ENCODE measurements around the gene UBA52. TPM values are rescaled to one million over a fixed set of nuclear protein-coding genes. Genes with fewer than 3 reads are reported as not detected.
"Not testable (repeated sequence)": the region's sequence is repeated elsewhere in the genome, so short reads cannot be mapped to it uniquely, and the experiment has no call there.

Gene UBA52
- polyA plus RNA-seq (2013, experiment 1 of 2): 1,632 TPM
- 1,662 TPM for polyA plus RNA-seq (2013, experiment 2 of 2)

DNA sequence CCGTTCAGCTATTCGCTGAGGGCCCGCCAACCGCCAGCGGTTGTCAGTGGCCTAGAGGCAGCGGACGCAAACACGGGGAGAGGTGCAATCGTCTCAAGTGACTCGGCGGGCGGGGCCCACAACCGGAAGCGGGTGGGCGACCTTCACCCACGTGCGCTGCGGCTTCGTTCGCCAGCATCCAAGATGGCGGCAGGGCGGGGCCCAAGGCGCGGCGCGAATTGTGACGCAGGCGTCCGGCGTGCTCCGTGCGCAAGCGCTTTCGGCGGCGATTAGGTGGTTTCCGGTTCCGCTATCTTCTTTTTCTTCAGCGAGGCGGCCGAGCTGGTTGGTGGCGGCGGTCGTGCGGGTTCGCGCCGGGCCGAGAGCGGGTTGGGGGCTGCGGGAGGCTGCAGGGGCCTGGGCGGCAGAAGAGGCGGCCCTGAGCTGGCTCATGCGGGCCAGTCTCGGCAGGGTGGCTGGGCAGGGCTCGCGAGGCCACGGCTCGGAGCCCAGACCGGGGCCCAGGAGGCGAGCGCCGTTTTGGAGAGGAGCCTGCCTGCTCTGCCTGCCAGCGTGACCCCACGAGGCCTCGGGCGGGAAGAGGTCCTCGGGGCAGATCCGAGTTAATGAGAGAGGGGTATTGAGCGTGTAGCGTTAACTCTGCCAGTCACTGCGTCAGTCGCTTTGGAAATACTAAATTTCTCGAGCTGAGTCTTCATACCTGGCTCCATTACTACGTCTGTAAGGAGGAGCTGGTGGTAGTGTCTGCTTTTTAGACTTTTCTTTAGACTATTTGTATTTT, at the start of gene UBA52:
Gene UBA52, plus strand, starts transcription at position 294 of the 781 bp plus-strand sequence. CDS start 1,444 bp downstream, outside the sequence.
- no peak within 1 kb of the TSS for H4K8ac ChIP-seq (ENCODE audit: low read depth, low read length)
- H2BK120ac ChIP-seq (ENCODE audit: low read depth, low read length): no peak within 1 kb of the TSS
- peaks cover 19% of the 10 kb centered on the region for H3K79me2 ChIP-seq (ENCODE audit: control insufficient read depth, insufficient read depth, low read length)
- H3K9ac ChIP-seq (ENCODE audit: low read length): peak within 1 kb of the TSS; percentile 85
- peak within 1 kb of the TSS; percentile 93 for H3K56ac ChIP-seq (ENCODE audit: low read length)
- peak within 1 kb of the TSS; percentile 58 for H3K27ac ChIP-seq (ENCODE audit: low read depth, low read length)
- peak; percentile 99 for DNase-seq
- H3K36me3 ChIP-seq (ENCODE audit: control insufficient read depth, insufficient read depth, low read length): peaks cover 28% of the 10 kb centered on the region
- peaks cover 19% of the 10 kb centered on the region for H3K79me1 ChIP-seq (ENCODE audit: low read length)
- no peak within 1 kb of the TSS for H4K5ac ChIP-seq (ENCODE audit: low read length)
- peak within 1 kb of the TSS; percentile 65 for H3K4me3 ChIP-seq (ENCODE audit: low read length)
- H3K27me3 ChIP-seq (ENCODE audit: insufficient read depth, low read length, poor library complexity): no peaks in the 10 kb centered on the region
- peaks cover 4% of the 10 kb centered on the region for H3K4me1 ChIP-seq (ENCODE audit: control insufficient read depth, low read depth, low read length)
- no peak within 1 kb of the TSS for H3K23ac ChIP-seq (ENCODE audit: low read length)
- no peak within 1 kb of the TSS for H2BK15ac ChIP-seq (replicated peaks; ENCODE audit: low read depth)
- peak within 1 kb of the TSS; percentile 95 for H3K18ac ChIP-seq (ENCODE audit: low read length)
- WGBS (ENCODE audit: extremely low coverage, insufficient coverage, low lambda C conversion rate): no CpG with 5 or more reads among the region's 75 CpGs
- H3K4ac ChIP-seq (ENCODE audit: low read depth, low read length): peak within 1 kb of the TSS; percentile 98
- no peak within 1 kb of the TSS for H2AK5ac ChIP-seq (ENCODE audit: low read length)
- peak within 1 kb of the TSS; percentile 95 for H3K4me2 ChIP-seq (ENCODE audit: low read length)
- H2BK5ac ChIP-seq (ENCODE audit: low read length): peak within 1 kb of the TSS; percentile 43

DNA sequence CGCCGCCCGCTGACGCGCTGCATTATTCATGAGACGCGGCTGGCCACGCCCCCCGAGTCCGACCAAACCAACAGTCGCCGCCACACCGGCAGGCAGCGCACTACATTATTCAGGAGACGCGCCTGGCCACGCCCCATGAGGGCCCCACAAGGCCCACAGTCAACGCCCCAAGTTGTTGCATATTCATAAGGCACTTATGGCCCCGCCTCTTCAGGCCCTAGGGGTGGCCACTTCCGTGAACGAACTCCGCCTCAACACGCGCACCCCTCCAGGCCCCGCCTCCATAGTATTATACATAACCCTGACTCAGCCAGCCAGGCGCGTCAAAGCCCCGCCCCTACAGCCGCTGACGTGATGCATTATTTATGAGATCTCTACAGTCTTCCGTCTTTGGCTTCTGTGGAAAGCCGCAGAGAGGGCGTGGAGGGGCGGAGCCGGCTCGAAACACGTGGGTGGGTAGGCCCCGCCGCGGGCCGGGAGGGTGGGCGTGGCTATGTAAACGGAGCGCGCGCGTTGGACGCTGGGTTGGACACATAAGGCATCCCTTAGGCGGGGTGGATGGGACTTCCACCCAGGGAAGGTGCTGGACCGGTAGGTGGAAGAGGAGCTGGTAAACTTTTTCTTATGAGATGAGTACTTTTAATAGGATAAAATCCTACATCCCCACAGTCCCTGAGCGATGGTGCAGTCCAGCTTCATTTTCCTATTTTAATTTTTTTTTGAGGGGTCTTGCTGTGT, 49.4 kb upstream of the UBA52 start:
- Histone ChIP-seq H2BK15ac (replicated peaks; ENCODE audit: low read depth) (no peak overlapping the region), H3K18ac (ENCODE audit: low read length) (no peak overlapping the region), H3K36me3 (ENCODE audit: control insufficient read depth, insufficient read depth, low read length) (no peaks in the 10 kb centered on the region), H3K4ac (ENCODE audit: low read depth, low read length) (no peak overlapping the region), H4K5ac (ENCODE audit: low read length) (no peak overlapping the region), H3K23ac (ENCODE audit: low read length) (no peak overlapping the region), H3K4me3 (ENCODE audit: low read length) (no peak overlapping the region), H3K4me2 (ENCODE audit: low read length) (no peak overlapping the region), H2BK120ac (ENCODE audit: low read depth, low read length) (no peak overlapping the region), H3K9ac (ENCODE audit: low read length) (no peak overlapping the region), H2BK5ac (ENCODE audit: low read length) (no peak overlapping the region), H3K4me1 (ENCODE audit: control insufficient read depth, low read depth, low read length) (peaks cover 3% of the 10 kb centered on the region), H2AK5ac (ENCODE audit: low read length) (no peak overlapping the region), H3K27ac (ENCODE audit: low read depth, low read length) (no peak overlapping the region), H3K27me3 (ENCODE audit: insufficient read depth, low read length, poor library complexity) (no peaks in the 10 kb centered on the region), H3K79me2 (ENCODE audit: control insufficient read depth, insufficient read depth, low read length) (peaks cover 18% of the 10 kb centered on the region), H4K8ac (ENCODE audit: low read depth, low read length) (no peak overlapping the region), H3K79me1 (ENCODE audit: low read length) (peaks cover 10% of the 10 kb centered on the region), H3K56ac (ENCODE audit: low read length) (no peak overlapping the region)
- DNase-seq: peak; percentile 100
- WGBS (ENCODE audit: extremely low coverage, insufficient coverage, low lambda C conversion rate): no CpG with 5 or more reads among the region's 51 CpGs

DNA sequence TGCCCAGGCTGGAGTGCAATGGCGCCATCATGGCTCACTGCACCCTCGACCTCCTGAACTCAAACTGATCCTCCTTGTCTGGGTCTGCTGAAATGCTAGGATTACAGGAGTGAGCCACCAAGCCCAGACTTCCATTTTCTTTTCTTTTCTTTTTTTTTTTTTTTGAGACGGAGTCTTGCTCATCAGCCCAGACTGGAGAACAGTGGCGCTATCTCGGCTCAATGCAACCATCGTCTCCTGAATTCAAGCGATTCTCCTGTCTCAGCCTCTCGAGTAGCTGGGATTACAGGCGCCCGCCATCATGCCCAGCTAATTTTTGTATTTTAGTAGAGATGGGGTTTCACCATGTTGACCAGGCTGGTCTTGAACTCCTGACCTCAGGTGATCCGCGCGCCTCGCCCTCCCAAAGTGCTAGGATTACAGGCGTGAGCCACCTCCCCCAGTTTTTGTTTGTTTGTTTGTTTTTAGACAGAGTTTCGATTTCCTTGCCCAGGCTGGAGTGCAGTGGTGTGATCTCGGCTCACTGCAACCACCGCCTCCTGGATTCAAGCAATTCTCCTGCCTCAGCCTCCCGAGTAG, 48.7 kb upstream of the UBA52 start:
- H2AK5ac ChIP-seq (ENCODE audit: low read length); H3K4me1 ChIP-seq (ENCODE audit: control insufficient read depth, low read depth, low read length); H3K4me2 ChIP-seq (ENCODE audit: low read length); H3K27me3 ChIP-seq (ENCODE audit: insufficient read depth, low read length, poor library complexity); H3K27ac ChIP-seq (ENCODE audit: low read depth, low read length); H2BK120ac ChIP-seq (ENCODE audit: low read depth, low read length); H2BK15ac ChIP-seq (replicated peaks; ENCODE audit: low read depth); H3K23ac ChIP-seq (ENCODE audit: low read length); H3K36me3 ChIP-seq (ENCODE audit: control insufficient read depth, insufficient read depth, low read length); H3K9ac ChIP-seq (ENCODE audit: low read length); H3K56ac ChIP-seq (ENCODE audit: low read length); H4K8ac ChIP-seq (ENCODE audit: low read depth, low read length); H3K4me3 ChIP-seq (ENCODE audit: low read length); H3K18ac ChIP-seq (ENCODE audit: low read length); H2BK5ac ChIP-seq (ENCODE audit: low read length); H3K4ac ChIP-seq (ENCODE audit: low read depth, low read length); H4K5ac ChIP-seq (ENCODE audit: low read length); DNase-seq; H3K79me1 ChIP-seq (ENCODE audit: low read length): not testable (repeated sequence)
- peaks cover 18% of the 10 kb centered on the region for H3K79me2 ChIP-seq (ENCODE audit: control insufficient read depth, insufficient read depth, low read length)
- WGBS (ENCODE audit: extremely low coverage, insufficient coverage, low lambda C conversion rate): no CpG with 5 or more reads among the region's 19 CpGs

- no CpG with 5 or more reads among the region's 9 CpGs for WGBS (ENCODE audit: extremely low coverage, insufficient coverage, low lambda C conversion rate)
- H3K79me1 ChIP-seq (ENCODE audit: low read length): peaks cover 8% of the 10 kb centered on the region
- no peaks in the 10 kb centered on the region for H3K36me3 ChIP-seq (ENCODE audit: control insufficient read depth, insufficient read depth, low read length)
- no peak overlapping the region for H3K4me3 ChIP-seq (ENCODE audit: low read length)
- H3K79me2 ChIP-seq (ENCODE audit: control insufficient read depth, insufficient read depth, low read length): peaks cover 12% of the 10 kb centered on the region
- H4K8ac ChIP-seq (ENCODE audit: low read depth, low read length): no peak overlapping the region
- H3K23ac ChIP-seq (ENCODE audit: low read length): no peak overlapping the region
- peaks cover 3% of the 10 kb centered on the region for H3K4me1 ChIP-seq (ENCODE audit: control insufficient read depth, low read depth, low read length)
- H3K18ac ChIP-seq (ENCODE audit: low read length): no peak overlapping the region
- H4K5ac ChIP-seq (ENCODE audit: low read length): no peak overlapping the region
- H2BK15ac ChIP-seq (replicated peaks; ENCODE audit: low read depth): no peak overlapping the region
- H3K4ac ChIP-seq (ENCODE audit: low read depth, low read length): no peak overlapping the region
- no peak overlapping the region for H2AK5ac ChIP-seq (ENCODE audit: low read length)
- peak; percentile 90 for DNase-seq
- no peak overlapping the region for H2BK120ac ChIP-seq (ENCODE audit: low read depth, low read length)
- H3K27me3 ChIP-seq (ENCODE audit: insufficient read depth, low read length, poor library complexity): no peaks in the 10 kb centered on the region
- no peak overlapping the region for H3K27ac ChIP-seq (ENCODE audit: low read depth, low read length)
- no peak overlapping the region for H3K4me2 ChIP-seq (ENCODE audit: low read length)
- H3K56ac ChIP-seq (ENCODE audit: low read length): peak overlapping the region; percentile 34
- H2BK5ac ChIP-seq (ENCODE audit: low read length): no peak overlapping the region
- no peak overlapping the region for H3K9ac ChIP-seq (ENCODE audit: low read length)
Observed at GRCh38 chr19:18523841-18524240, 47.8 kb upstream of the UBA52 start.

GRCh38 chr19:18526316-18526715, 45.3 kb upstream of the UBA52 start:
- Histone ChIP-seq H3K36me3 (ENCODE audit: control insufficient read depth, insufficient read depth, low read length) (peaks cover 1% of the 10 kb centered on the region), H2BK120ac (ENCODE audit: low read depth, low read length) (no peak overlapping the region), H3K18ac (ENCODE audit: low read length) (no peak overlapping the region), H3K27me3 (ENCODE audit: insufficient read depth, low read length, poor library complexity) (no peaks in the 10 kb centered on the region), H3K23ac (ENCODE audit: low read length) (no peak overlapping the region), H4K8ac (ENCODE audit: low read depth, low read length) (no peak overlapping the region), H3K79me1 (ENCODE audit: low read length) (no peaks in the 10 kb centered on the region), H3K27ac (ENCODE audit: low read depth, low read length) (no peak overlapping the region), H2BK15ac (replicated peaks; ENCODE audit: low read depth) (no peak overlapping the region), H3K56ac (ENCODE audit: low read length) (no peak overlapping the region), H2BK5ac (ENCODE audit: low read length) (no peak overlapping the region), H3K4me2 (ENCODE audit: low read length) (no peak overlapping the region), H2AK5ac (ENCODE audit: low read length) (no peak overlapping the region), H3K4ac (ENCODE audit: low read depth, low read length) (no peak overlapping the region), H4K5ac (ENCODE audit: low read length) (no peak overlapping the region), H3K4me1 (ENCODE audit: control insufficient read depth, low read depth, low read length) (no peaks in the 10 kb centered on the region), H3K79me2 (ENCODE audit: control insufficient read depth, insufficient read depth, low read length) (peaks cover under 1% of the 10 kb centered on the region), H3K9ac (ENCODE audit: low read length) (no peak overlapping the region), H3K4me3 (ENCODE audit: low read length) (no peak overlapping the region)
- no peak for DNase-seq
- WGBS (ENCODE audit: extremely low coverage, insufficient coverage, low lambda C conversion rate): no CpG with 5 or more reads among the region's 9 CpGs

Measured in mesendoderm (in vitro differentiated cells).